ENCODE results near the gene HIPK4.

The HIPK4 gene

GRCh38 chr19:40393894-40394815 lies 4.2 kb upstream of the HIPK4 start:
- no peak overlapping the region for H3K27ac Mint-ChIP-seq
- H3K9me3 Mint-ChIP-seq = no peaks in the 10 kb centered on the region
- ATAC-seq (ENCODE audit: low read depth) = no peak
- DNase-seq (ENCODE audit: low spot score in 2 of 2) = no peak
- no peaks in the 10 kb centered on the region for H3K36me3 Mint-ChIP-seq
- peaks cover 3% of the 10 kb centered on the region for H3K4me1 Mint-ChIP-seq
- no peak overlapping the region for H3K4me3 Mint-ChIP-seq
- peaks cover 5% of the 10 kb centered on the region for H3K27me3 Mint-ChIP-seq

- no peak for DNase-seq (ENCODE audit: low spot score in 2 of 2)
- Mint-ChIP-seq H3K4me3 (no peak overlapping the region), H3K36me3 (no peaks in the 10 kb centered on the region), H3K27me3 (peaks cover 5% of the 10 kb centered on the region), H3K9me3 (no peaks in the 10 kb centered on the region), H3K27ac (no peak overlapping the region), H3K4me1 (no peaks in the 10 kb centered on the region)
- ATAC-seq (ENCODE audit: low read depth) = no peak
Observed at GRCh38 chr19:40392894-40393517, 3.0 kb upstream of the HIPK4 start.

GRCh38 chr19:40392123-40392522 lies 2.1 kb upstream of the HIPK4 start:
- DNase-seq (ENCODE audit: low spot score in 2 of 2) = no peak
- no peak overlapping the region for H3K4me3 Mint-ChIP-seq
- no peak overlapping the region for H3K27ac Mint-ChIP-seq
- H3K4me1 Mint-ChIP-seq = no peaks in the 10 kb centered on the region
- no peaks in the 10 kb centered on the region for H3K36me3 Mint-ChIP-seq
- H3K27me3 Mint-ChIP-seq = peaks cover 5% of the 10 kb centered on the region
- ATAC-seq (ENCODE audit: low read depth) = no peak
- no peaks in the 10 kb centered on the region for H3K9me3 Mint-ChIP-seq

- Mint-ChIP-seq H3K4me1 (no peaks in the 10 kb centered on the region), H3K4me3 (no peak overlapping the region), H3K27ac (no peak overlapping the region), H3K9me3 (no peaks in the 10 kb centered on the region), H3K27me3 (peaks cover 7% of the 10 kb centered on the region), H3K36me3 (no peaks in the 10 kb centered on the region)
- DNase-seq (ENCODE audit: low spot score in 2 of 2) = no peak
- ATAC-seq (ENCODE audit: low read depth) = no peak
Observed at GRCh38 chr19:40389404-40390083, 437 bp downstream of the HIPK4 start.

- no peaks in the 10 kb centered on the region for H3K4me1 Mint-ChIP-seq
- H3K4me3 Mint-ChIP-seq = no peak overlapping the region
Observed at GRCh38 chr19:40388481-40388880, 1.5 kb downstream of the HIPK4 start.

GRCh38 chr19:40387155-40387554 lies 2.8 kb downstream of the HIPK4 start:
- no peak overlapping the region for H3K4me3 Mint-ChIP-seq
- DNase-seq (ENCODE audit: low spot score in 2 of 2) = no peak

More at GRCh38 chr19:40388481-40388880, 1.5 kb downstream of the HIPK4 start:
- Mint-ChIP-seq H3K36me3 (no peaks in the 10 kb centered on the region), H3K9me3 (no peaks in the 10 kb centered on the region), H3K27ac (no peak overlapping the region), H3K27me3 (peaks cover 7% of the 10 kb centered on the region)
- DNase-seq (ENCODE audit: low spot score in 2 of 2) (no peak), ATAC-seq (ENCODE audit: low read depth) (no peak)

GRCh38 chr19:40383668-40384248 lies 6.2 kb downstream of the HIPK4 start:
- Mint-ChIP-seq H3K27ac (no peak overlapping the region), H3K4me3 (no peak overlapping the region), H3K27me3 (peaks cover 3% of the 10 kb centered on the region), H3K4me1 (no peaks in the 10 kb centered on the region), H3K36me3 (no peaks in the 10 kb centered on the region), H3K9me3 (no peaks in the 10 kb centered on the region)
- DNase-seq (ENCODE audit: low spot score in 2 of 2) = no peak
- ATAC-seq (ENCODE audit: low read depth) = no peak

More at GRCh38 chr19:40387155-40387554, 2.8 kb downstream of the HIPK4 start:
- Mint-ChIP-seq H3K27ac (no peak overlapping the region), H3K27me3 (peaks cover 7% of the 10 kb centered on the region), H3K4me1 (no peaks in the 10 kb centered on the region), H3K9me3 (no peaks in the 10 kb centered on the region), H3K36me3 (no peaks in the 10 kb centered on the region)
- ATAC-seq (ENCODE audit: low read depth) = no peak

- Mint-ChIP-seq H3K27me3 (no peaks in the 10 kb centered on the region), H3K4me3 (no peak overlapping the region), H3K36me3 (peaks cover 3% of the 10 kb centered on the region), H3K4me1 (no peaks in the 10 kb centered on the region), H3K9me3 (no peaks in the 10 kb centered on the region), H3K27ac (no peak overlapping the region)
- DNase-seq (ENCODE audit: low spot score in 2 of 2) (no peak), ATAC-seq (ENCODE audit: low read depth) (no peak)
Observed at GRCh38 chr19:40381321-40381720, 8.7 kb downstream of the HIPK4 start.

GRCh38 chr19:40380199-40381037 lies 9.6 kb downstream of the HIPK4 start:
- Mint-ChIP-seq H3K27ac (no peak overlapping the region), H3K27me3 (no peaks in the 10 kb centered on the region), H3K4me3 (no peak overlapping the region), H3K36me3 (peaks cover 6% of the 10 kb centered on the region), H3K9me3 (no peaks in the 10 kb centered on the region), H3K4me1 (no peaks in the 10 kb centered on the region)
- no peak for DNase-seq (ENCODE audit: low spot score in 2 of 2)
- ATAC-seq (ENCODE audit: low read depth) = no peak

GRCh38 chr19:40379446-40380198 lies 10.4 kb downstream of the HIPK4 start:
- H3K4me1 Mint-ChIP-seq = no peaks in the 10 kb centered on the region
- H3K27ac Mint-ChIP-seq = no peak overlapping the region
- H3K4me3 Mint-ChIP-seq = no peak overlapping the region
- DNase-seq (ENCODE audit: low spot score in 2 of 2) (no peak), ATAC-seq (ENCODE audit: low read depth) (no peak)
- no peaks in the 10 kb centered on the region for H3K9me3 Mint-ChIP-seq
- H3K36me3 Mint-ChIP-seq = peaks cover 10% of the 10 kb centered on the region
- H3K27me3 Mint-ChIP-seq = no peaks in the 10 kb centered on the region

- no peak for DNase-seq (ENCODE audit: low spot score in 2 of 2)
- Mint-ChIP-seq H3K27me3 (no peaks in the 10 kb centered on the region), H3K4me1 (no peaks in the 10 kb centered on the region), H3K9me3 (no peaks in the 10 kb centered on the region), H3K27ac (no peak overlapping the region), H3K4me3 (no peak overlapping the region), H3K36me3 (peaks cover 13% of the 10 kb centered on the region)
- ATAC-seq (ENCODE audit: low read depth) = no peak
Observed at GRCh38 chr19:40378509-40378908, 11.5 kb downstream of the HIPK4 start.

GRCh38 chr19:40377876-40378385 lies 12.1 kb downstream of the HIPK4 start:
- Mint-ChIP-seq H3K27ac (no peak overlapping the region), H3K36me3 (peaks cover 13% of the 10 kb centered on the region), H3K4me3 (no peak overlapping the region), H3K27me3 (no peaks in the 10 kb centered on the region), H3K9me3 (no peaks in the 10 kb centered on the region), H3K4me1 (no peaks in the 10 kb centered on the region)
- DNase-seq (ENCODE audit: low spot score in 2 of 2) (no peak), ATAC-seq (ENCODE audit: low read depth) (no peak)
